Adrenal gland (tissue), 12 donors: ENCODE data around the gene NXPE3. TPM values are rescaled to one million over a fixed set of nuclear protein-coding genes. Genes with fewer than 3 reads are reported as not detected.

Experiments used
- DNase-seq, 7 donors: peaks; one replicate each; pipeline ENCODE4 v3.0.0-alpha.2; 2019 to 2020
- H3K27ac ChIP-seq, 5 donors: fragments of 200-600 bp; sonication (generic) in 4 of 5; 1 replicate in 3 of 5; 2 replicates in 2 of 5; pipeline versions ENCODE4 v1.5.1 to v1.8.0; 2016 to 2020; ENCODE audit warnings: mild to moderate bottlenecking in 1 of 5
- H3K27me3 ChIP-seq: fragments of 200-600 bp; 2 replicates; pipeline ENCODE4 v1.8.0; 2021
- H3K36me3 ChIP-seq, 2 donors: fragments of 200-600 bp; replicated peaks in 1 of 2; 1 replicate in 1 of 2; 2 replicates in 1 of 2; pipeline versions ENCODE4 v1.5.1 to v1.8.0; 2018 to 2022
- H3K4me1 ChIP-seq, 2 donors: fragments of 200-600 bp; replicated peaks in 1 of 2; 1 replicate in 1 of 2; 2 replicates in 1 of 2; pipeline versions ENCODE4 v1.5.1 to v1.8.0; 2018 to 2021
- H3K4me3 ChIP-seq, 4 donors: fragments of 200-600 bp; sonication (generic) in 3 of 4; one replicate each; pipeline ENCODE4 v1.5.1; 2016 to 2018
- H3K9me3 ChIP-seq, 3 donors: fragments of 200-600 bp; sonication (generic) in 1 of 3; replicated peaks in 1 of 3; 1 replicate in 2 of 3; 2 replicates in 1 of 3; pipeline versions ENCODE4 v1.5.1 to v1.8.0; 2016 to 2021
- POLR2A ChIP-seq, 2 donors: fragments of 450-650 bp; IDR thresholded peaks; one replicate each; pipeline ENCODE4 v1.6.1; 2017; ENCODE audit warnings: antibody characterized with exemption in 2 of 2, mild to moderate bottlenecking in 2 of 2, moderate library complexity in 1 of 2
- WGBS, 4 donors: extraction: QIAGEN DNeasy Blood & Tissue Kit in 2 of 4; methylation state at CpG; one replicate each; pipeline versions ENCODE4 v1.1.5 to v1.1.7; 2013 to 2017; 5-methylcytosine and 5-hydroxymethylcytosine counted together
- intact Hi-C, 2 donors: fragments of 100-400 bp; cut with DNase I; formaldehyde crosslinking; loops; one replicate each; pipeline versions ENCODE4 v1.14.1 to v1.15.0; 2022 to 2023
- polyA plus RNA-seq, 3 donors: library from polyadenylated mRNA; stranded (reverse); fragments of 200-250 nt in 2 of 3; fragments of 350-450 nt in 1 of 3; fragmentation: Illumina TruSeq in 1 of 3; extraction: RNeasy Lipid Tissue Mini Kit (QIAGEN cat#74804) in 1 of 3; gene quantifications; one replicate each; pipeline ENCODE4 v1.2.3, GENCODE V29; 2013 to 2014
- total RNA-seq, 9 donors: library from RNA; depleted of rRNA in 4 of 9; stranded (reverse); fragments of >200 nt in 4 of 9; fragments of 120-200 nt in 1 of 9; fragmentation: NEBNext Ultra II Directional in 1 of 9; extraction: Animal tissue kit (Norgen Biotek cat#: 25700) in 1 of 9; gene quantifications; one replicate each; pipeline versions ENCODE4 v1.1.0 to v1.2.4, GENCODE V29; 2013 to 2023
- TF ChIP-seq, protein P1 (sequence below), 6 experiments: fragments of 450-650 bp in 4 of 6; fragments of 200-600 bp in 2 of 6; sonication (generic) in 1 of 6; IDR thresholded peaks; 1 replicate in 5 of 6; 2 replicates in 1 of 6; pipeline versions ENCODE4 v1.5.1 to v1.8.0; 2016 to 2021; ENCODE audit warnings: antibody characterized with exemption in 6 of 6, mild to moderate bottlenecking in 2 of 6, moderate library complexity in 1 of 6
- donor health status: healthy with polysubstance abuse.
- donor health status: Bipolar disorder and iron deficiency.
- donor health status: DM: yes; HTN: yes; CAD: no.
- donor health status: DM: no; HTN: no; CAD: no.
- donor health status: DM: no; HTN: no; CAD: no.
- donor health status: DM: yes; HTN: yes; CAD: no.

NXPE3 gene
- total and polyA plus RNA-seq, 12 donors: 2.7 to 25.2 (median 7.8) TPM

DNA sequence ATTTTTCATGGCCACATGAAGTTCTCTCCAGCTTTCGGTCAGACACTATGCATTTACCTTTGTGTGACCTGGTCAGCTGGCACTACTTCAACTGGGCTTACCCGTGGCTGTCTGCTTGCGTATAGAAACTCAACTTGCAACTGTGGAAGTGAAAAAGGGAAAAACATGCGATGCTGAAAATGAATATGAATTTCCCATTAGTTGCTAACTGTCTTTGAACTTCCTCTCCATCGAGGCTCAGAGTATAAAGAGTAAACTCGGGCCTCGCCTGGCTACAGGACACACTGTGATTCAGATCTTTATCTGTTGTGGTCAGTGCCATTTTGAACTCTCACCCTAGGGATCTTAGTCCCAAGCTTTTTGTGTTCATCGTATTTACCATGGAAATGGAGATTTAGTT lies 97.1 kb downstream of the NXPE3 start:
- TF ChIP-seq, protein P1, sequence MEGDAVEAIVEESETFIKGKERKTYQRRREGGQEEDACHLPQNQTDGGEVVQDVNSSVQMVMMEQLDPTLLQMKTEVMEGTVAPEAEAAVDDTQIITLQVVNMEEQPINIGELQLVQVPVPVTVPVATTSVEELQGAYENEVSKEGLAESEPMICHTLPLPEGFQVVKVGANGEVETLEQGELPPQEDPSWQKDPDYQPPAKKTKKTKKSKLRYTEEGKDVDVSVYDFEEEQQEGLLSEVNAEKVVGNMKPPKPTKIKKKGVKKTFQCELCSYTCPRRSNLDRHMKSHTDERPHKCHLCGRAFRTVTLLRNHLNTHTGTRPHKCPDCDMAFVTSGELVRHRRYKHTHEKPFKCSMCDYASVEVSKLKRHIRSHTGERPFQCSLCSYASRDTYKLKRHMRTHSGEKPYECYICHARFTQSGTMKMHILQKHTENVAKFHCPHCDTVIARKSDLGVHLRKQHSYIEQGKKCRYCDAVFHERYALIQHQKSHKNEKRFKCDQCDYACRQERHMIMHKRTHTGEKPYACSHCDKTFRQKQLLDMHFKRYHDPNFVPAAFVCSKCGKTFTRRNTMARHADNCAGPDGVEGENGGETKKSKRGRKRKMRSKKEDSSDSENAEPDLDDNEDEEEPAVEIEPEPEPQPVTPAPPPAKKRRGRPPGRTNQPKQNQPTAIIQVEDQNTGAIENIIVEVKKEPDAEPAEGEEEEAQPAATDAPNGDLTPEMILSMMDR (IDR thresholded peaks at IDR 0.05): no peak
- TF ChIP-seq POLR2A (IDR thresholded peaks at IDR 0.05): no peak
- Histone ChIP-seq H3K27me3 (no peaks in the 10 kb centered on the region), H3K9me3 (no peaks in the 10 kb centered on the region), H3K36me3 (no peaks in the 10 kb centered on the region), H3K4me3 (no peak overlapping the region), H3K4me1 (no peaks in the 10 kb centered on the region), H3K27ac (no peak overlapping the region)
- intact Hi-C loops: no loop called here
- 67 to 74% (median 69%) methylated on average over 8 of the region's 8 CpGs for WGBS, 4 donors
- no peak for DNase-seq

Other genes starting within 250 kb of the NXPE3 start
- 10 to 100 TPM; 16.0 to 48.6 (median 26.5) TPM for gene TRMT10C, start 217.3 kb upstream of the NXPE3 start, total RNA-seq
- 10 to 100 TPM; 10.4 to 81.3 (median 12.0) TPM for gene TRMT10C, start 217.3 kb upstream of the NXPE3 start, polyA plus RNA-seq
- 100 to 1,000 TPM in 5 of 9 donors, 10 to 100 TPM in 4; 41.0 to 133 (median 102) TPM for gene PCNP, start 205.0 kb upstream of the NXPE3 start, total RNA-seq
- 100 to 1,000 TPM in 1 of 3 donors, 10 to 100 TPM in 2; 47.8 to 146 (median 59.1) TPM for gene PCNP, start 205.0 kb upstream of the NXPE3 start, polyA plus RNA-seq
- gene ZBTB11, start 102.1 kb upstream of the NXPE3 start, total RNA-seq: 10 to 100 TPM; 10.8 to 20.0 (median 14.8) TPM
- gene ZBTB11, start 102.1 kb upstream of the NXPE3 start, polyA plus RNA-seq: 10 to 100 TPM in 1 of 3 donors, 1 to 10 TPM in 2; 4.9 to 16.5 (median 6.7) TPM
- 1,000 to 10,000 TPM in 4 of 9 donors, 100 to 1,000 TPM in 5; 604 to 1,652 (median 972) TPM for gene RPL24, start 92.5 kb upstream of the NXPE3 start, total RNA-seq
- 1,000 to 10,000 TPM; 1,228 to 2,705 (median 2,245) TPM for gene RPL24, start 92.5 kb upstream of the NXPE3 start, polyA plus RNA-seq
- gene CEP97, start 54.6 kb upstream of the NXPE3 start, total RNA-seq: 10 to 100 TPM in 4 of 9 donors, 1 to 10 TPM in 5; 4.1 to 21.3 (median 8.5) TPM
- gene CEP97, start 54.6 kb upstream of the NXPE3 start, polyA plus RNA-seq: 1 to 10 TPM; 1.2 to 5.9 (median 2.1) TPM
- 10 to 100 TPM in 5 of 9 donors, 1 to 10 TPM in 4; 5.4 to 21.8 (median 14.6) TPM for gene NFKBIZ, start 70.3 kb downstream of the NXPE3 start, total RNA-seq
- 1 to 10 TPM; 3.1 to 8.0 (median 7.2) TPM for gene NFKBIZ, start 70.3 kb downstream of the NXPE3 start, polyA plus RNA-seq